K562 (cell line): ENCODE measurements around the gene ITPR2. TPM values are rescaled to one million over a fixed set of nuclear protein-coding genes. Genes with fewer than 3 reads are reported as not detected.

Experiments
- ATAC-seq: fragments of 200-7000 bp; cut with Tn5 transposase; 3 replicates; pipeline ENCODE4 v1.9.1; 2020; ENCODE audit warnings: moderate library complexity
- BruUV-seq: library from RNA; stranded (reverse); fragments of 400-500 nt; replicated peaks from 2 replicates; lab custom pipeline; 2021; lab: Mats Ljungman, UMichigan
- CTCF ChIA-PET: fragments of 300-600 bp; formaldehyde crosslinking; extraction: SDS; loops from one replicate; lab custom pipeline; 2021; ENCODE audit warnings: low intra/inter-chr PET ratio; lab: Yijun Ruan, JAX
- POLR2A ChIA-PET: fragments of 300-600, 350-650 bp; sonication (Branson Sonifier 250); formaldehyde crosslinking; extraction: SDS; loops from one replicate; lab custom pipeline; 2021; ENCODE audit warnings: antibody characterized with exemption, inconsistent platforms; lab: Yijun Ruan, JAX
- DNase-seq, 4 experiments: peaks; one replicate each; pipeline versions ENCODE4 v3.0.0 to v3.0.0-alpha.2; 2011 to 2018; ENCODE audit warnings: low spot score in 3 of 4, mixed read lengths in 3 of 4; ENCODE audit errors: extremely low read depth in 1 of 4
- FAIRE-seq: peaks from 2 replicates; lab custom pipeline; 2011; peaks lifted over from hg19 to GRCh38; lab: Jason Lieb, UNC
- H2AFZ ChIP-seq: 2 replicates; pipeline ENCODE4 v1.6.0; 2011; ENCODE audit warnings: low read depth, low read length, control low read depth, inconsistent platforms
- H3K27ac ChIP-seq: fragments of 200-600 bp; 3 replicates; pipeline ENCODE4 v1.8.0; 2011; ENCODE audit warnings: low read depth, mild to moderate bottlenecking, control low read depth, inconsistent platforms, low read length, moderate library complexity, mixed read lengths; ENCODE audit errors: extremely low read depth
- H3K27me3 ChIP-seq, 2 experiments: fragments of 300-600 bp in 1 of 2; 2 replicates in 1 of 2; 3 replicates in 1 of 2; pipeline versions ENCODE4 v1.6.0 to v1.8.0; 2011; ENCODE audit warnings: inconsistent platforms in 2 of 2, low read length in 2 of 2, mild to moderate bottlenecking in 1 of 2, mixed read lengths in 1 of 2, moderate library complexity in 1 of 2; ENCODE audit not compliant: control insufficient read depth in 2 of 2, insufficient read depth in 2 of 2
- H3K36me3 ChIP-seq: fragments of 300-600 bp; 3 replicates; pipeline ENCODE4 v1.8.0; 2011; ENCODE audit warnings: mild to moderate bottlenecking, low read length, inconsistent platforms; ENCODE audit not compliant: control insufficient read depth, insufficient read depth
- H3K4me1 ChIP-seq, 2 experiments: fragments of 200-600 bp in 1 of 2; replicated peaks in 1 of 2; 2 replicates in 1 of 2; 3 replicates in 1 of 2; pipeline versions ENCODE4 v1.5.1 to v1.8.0; 2011; ENCODE audit warnings: inconsistent platforms in 2 of 2, low read length in 2 of 2, mild to moderate bottlenecking in 1 of 2, mixed read lengths in 1 of 2, moderate library complexity in 1 of 2; ENCODE audit not compliant: control insufficient read depth in 2 of 2, insufficient read depth in 2 of 2
- H3K4me2 ChIP-seq: 2 replicates; pipeline ENCODE4 v1.6.1; 2011; ENCODE audit warnings: low read length, control low read depth, inconsistent platforms, mixed read lengths; ENCODE audit not compliant: insufficient read depth
- H3K4me3 ChIP-seq: fragments of 200-600 bp; sonication (generic), shearing (Covaris generic); 2 replicates; pipeline ENCODE4 v1.5.1; 2016; ENCODE audit warnings: control low read depth, inconsistent platforms
- H3K79me2 ChIP-seq: fragments of 200-600 bp; 3 replicates; pipeline ENCODE4 v1.8.0; 2011; ENCODE audit warnings: low read length, inconsistent platforms; ENCODE audit not compliant: control insufficient read depth, insufficient read depth
- H3K9ac ChIP-seq, 2 experiments: 2 replicates each; pipeline versions ENCODE4 v1.6.0 to v1.6.1; 2011; ENCODE audit warnings: low read depth in 2 of 2, low read length in 2 of 2, control low read depth in 1 of 2, inconsistent platforms in 1 of 2, mild to moderate bottlenecking in 1 of 2, mixed read lengths in 1 of 2; ENCODE audit not compliant: insufficient read depth in 1 of 2
- H3K9me1 ChIP-seq: one replicate; pipeline ENCODE4 v1.6.0; 2011; ENCODE audit warnings: inconsistent platforms, mild to moderate bottlenecking, low read length, moderate library complexity; ENCODE audit not compliant: control insufficient read depth, insufficient read depth
- H3K9me3 ChIP-seq: replicated peaks from 2 replicates; pipeline ENCODE4 v1.5.1; 2011; ENCODE audit warnings: low read depth, low read length, inconsistent platforms; ENCODE audit not compliant: control insufficient read depth, insufficient read depth
- H4K20me1 ChIP-seq: replicated peaks from 2 replicates; pipeline ENCODE4 v1.6.1; 2011; ENCODE audit warnings: low read length, inconsistent platforms, mixed read lengths; ENCODE audit not compliant: control insufficient read depth, insufficient read depth
- DIDO1 ChIP-seq: fragments of 450-650 bp; IDR thresholded peaks from 2 replicates; pipeline ENCODE4 v1.6.1; 2016; ENCODE audit warnings: low read depth, missing biosample characterization, missing genetic modification characterization
- JUN ChIP-seq, 2 experiments: sonication (generic) in 1 of 2; formaldehyde crosslinking in 1 of 2; IDR thresholded peaks; 2 replicates each; pipeline versions ENCODE4 v1.6.1 to v1.8.0; 2012 to 2022; ENCODE audit warnings: borderline replicate concordance in 2 of 2, mild to moderate bottlenecking in 2 of 2, improper control_type of control experiment in 1 of 2, low read depth in 1 of 2, low read length in 1 of 2, missing genetic modification reagents in 1 of 2
- RFX1 ChIP-seq: fragments of 450-650 bp; IDR thresholded peaks from 2 replicates; pipeline ENCODE4 v1.6.1; 2016; ENCODE audit warnings: mild to moderate bottlenecking, moderate library complexity
- THRB ChIP-seq: fragments of 450-650 bp; formaldehyde crosslinking; conservative IDR thresholded peaks from 2 replicates; pipeline ENCODE4 v1.4.0; 2022; ENCODE audit warnings: mild to moderate bottlenecking, missing genetic modification characterization
- WGBS: fragments of 100-300 bp; shearing (Covaris generic); methylation state at CpG from one replicate; pipeline ENCODE4 v1.1.6; 2016; ENCODE audit warnings: low coverage, mixed read lengths; ENCODE audit not compliant: insufficient coverage; ENCODE audit errors: missing lambda C conversion rate; 5-methylcytosine and 5-hydroxymethylcytosine counted together
- in situ Hi-C: fragments of 300-500 bp; cut with MboI; formaldehyde crosslinking; loops from 4 replicates; pipeline ENCODE4 v1.15.0; 2018; ENCODE audit warnings: inconsistent platforms, mixed read lengths
- intact Hi-C: fragments of 100-400 bp; cut with micrococcal nuclease; formaldehyde crosslinking; loops from 2 replicates; pipeline ENCODE4 v1.14.2; 2022
- polyA plus RNA-seq, 8 experiments: library from polyadenylated mRNA; depleted of rRNA in 4 of 8; stranded (reverse) in 5 of 8; unstranded in 3 of 8; fragments of >200 nt; fragmentation: Nextera tagmentation in 2 of 8; fragmentation: Illumina TruSeq in 1 of 8; extraction: Ambion mirVana in 2 of 8; extraction: Trizol in 1 of 8; gene quantifications; 2 replicates each; pipeline versions ENCODE4 v1.2.1 to v1.2.3, GENCODE V29; 2011 to 2014; ENCODE audit warnings: inconsistent platforms in 1 of 8, missing spikeins in 1 of 8
- total RNA-seq, 7 experiments: library from RNA; depleted of rRNA in 6 of 7; stranded (reverse); fragments of >200 nt in 6 of 7; fragmentation: Illumina TruSeq in 2 of 7; extraction: Trizol in 2 of 7; gene quantifications; 2 replicates each; pipeline versions ENCODE4 v1.2.1 to v1.2.3, GENCODE V29; 2011 to 2021; ENCODE audit warnings: low replicate concordance in 1 of 7

The ITPR2 gene
- total and polyA plus RNA-seq, 9 of the 15 experiments (the other 6 are each of a cell fraction or from before 2014, with no cell fraction given) = 0.21 to 3.3 (median 0.95) TPM

GRCh38 chr12:26737487-26738030, 95.4 kb downstream of the ITPR2 start (continued):
- TF ChIP-seq THRB (CRISPR knock-in tag) = no peak

GRCh38 chr12:26736563-26737486, 96.2 kb downstream of the ITPR2 start:
- in situ Hi-C loops = no loop called here

More at GRCh38 chr12:26736563-26737486, 96.2 kb downstream of the ITPR2 start:
- H2AFZ ChIP-seq = no peak overlapping the region
- H3K9me3 ChIP-seq = no peaks in the 10 kb centered on the region
- no peak for TF ChIP-seq DIDO1 (tag)
- no peak for TF ChIP-seq RFX1
- TF ChIP-seq JUN (IDR thresholded peaks at IDR 0.05; ENCODE audit: borderline replicate concordance, low read depth, low read length) = no peak
- TF ChIP-seq JUN (CRISPR knock-in tag; IDR thresholded peaks at IDR 0.05; ENCODE audit: borderline replicate concordance) = no peak
- TF ChIP-seq, all 486 proteins: peak for 0
- CTCF ChIA-PET = no interaction called here
- ATAC-seq = no peak
- Histone ChIP-seq H3K79me2 (no peaks in the 10 kb centered on the region), H3K9ac (no peak overlapping the region), H3K9me1 (no peaks in the 10 kb centered on the region), H3K4me1 (no peaks in the 10 kb centered on the region), H3K4me2 (no peak overlapping the region), H3K4me3 (no peak overlapping the region), H3K27ac (no peak overlapping the region), H3K36me3 (no peaks in the 10 kb centered on the region), H3K27me3 (no peaks in the 10 kb centered on the region), H4K20me1 (no peaks in the 10 kb centered on the region)
- POLR2A ChIA-PET = interaction anchor here (0.5 to 0.7 kb wide), 2 partner anchors 21 to 324 kb away, joined by 3 read pairs; no protein-coding TSS in a partner anchor
- no peak for DNase-seq
- intact Hi-C loops = no loop called here
- no TSS peak for BruUV-seq
- 14% methylated on average over 11 of the region's 16 CpGs for WGBS
- FAIRE-seq = no peak
